Activated T-helper 9 cell treated with anti-CD3 and anti-CD28 coated beads, Interleukin-2, amount 50 U/mL, for 16 hours (primary cell): ENCODE measurements around the gene EIF3B.
"Not testable (repeated sequence)": the region's sequence is repeated elsewhere in the genome, so short reads cannot be mapped to it uniquely, and the experiment has no call there.

ENCODE experiments used
- DNase-seq: peaks from one replicate; pipeline ENCODE4 v3.0.0-alpha.2; 2020; ENCODE audit warnings: low read depth

EIF3B gene

DNA sequence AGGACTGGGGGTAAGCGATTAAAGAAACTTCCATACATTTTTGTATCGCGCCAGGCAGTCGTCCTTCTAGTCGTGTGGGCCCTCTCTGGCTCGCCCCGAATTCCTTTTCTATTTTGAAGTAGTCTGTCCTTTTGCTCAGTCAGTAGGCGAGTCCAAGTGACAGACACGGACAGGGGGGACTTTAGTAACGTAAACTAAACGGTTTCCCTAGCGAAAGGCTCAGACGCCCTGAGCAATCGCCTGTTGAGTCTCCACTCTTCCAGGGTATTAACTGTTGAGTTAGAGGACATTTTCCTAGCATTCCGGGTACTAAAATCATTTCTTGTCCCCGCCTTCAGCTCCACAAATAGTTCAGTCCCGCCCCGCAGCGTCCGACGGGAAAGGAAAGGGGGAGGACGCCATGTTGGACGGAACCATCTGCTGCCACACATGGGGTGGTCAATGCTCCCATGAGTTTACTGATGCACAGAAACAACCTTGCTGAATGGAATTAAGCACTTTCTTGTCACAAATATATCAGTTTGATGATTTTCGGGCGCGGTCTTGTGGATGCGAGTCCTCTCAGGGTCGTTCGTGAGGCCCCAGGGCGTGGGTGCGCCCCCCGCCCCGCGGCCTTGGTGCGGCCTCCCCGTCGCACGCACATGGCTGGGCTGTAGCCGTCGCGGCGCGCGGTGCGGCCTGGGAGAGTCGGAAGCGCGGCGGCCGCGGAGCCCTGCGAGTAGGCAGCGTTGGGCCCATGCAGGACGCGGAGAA is at the start of gene EIF3B:
Gene EIF3B (plus strand): TSS at position 642 of the 753 bp plus-strand sequence. CDS start 95 bp downstream, at position 737.
- peak; percentile 82 for DNase-seq

DNA sequence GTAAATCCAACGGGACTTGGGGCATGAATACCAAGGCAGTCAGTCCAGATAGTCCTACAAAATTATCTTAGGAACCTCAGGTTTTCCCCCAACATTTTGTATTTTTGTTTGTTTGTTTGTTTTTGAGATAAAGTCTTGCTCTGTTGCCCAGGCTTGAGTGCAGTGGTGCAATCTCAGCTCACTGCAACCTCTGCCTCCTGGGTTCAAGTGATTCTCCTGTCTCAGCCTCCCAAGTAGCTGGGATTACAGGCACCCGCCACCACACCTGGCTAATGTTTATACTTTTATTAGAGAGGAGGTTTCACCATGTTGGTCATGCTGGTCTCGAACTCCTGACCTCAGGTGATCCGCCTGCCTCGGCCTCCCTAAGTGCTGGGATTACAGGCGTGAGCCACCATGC is 49.4 kb upstream of the EIF3B start:
- DNase-seq, result not testable (repeated sequence)

DNA sequence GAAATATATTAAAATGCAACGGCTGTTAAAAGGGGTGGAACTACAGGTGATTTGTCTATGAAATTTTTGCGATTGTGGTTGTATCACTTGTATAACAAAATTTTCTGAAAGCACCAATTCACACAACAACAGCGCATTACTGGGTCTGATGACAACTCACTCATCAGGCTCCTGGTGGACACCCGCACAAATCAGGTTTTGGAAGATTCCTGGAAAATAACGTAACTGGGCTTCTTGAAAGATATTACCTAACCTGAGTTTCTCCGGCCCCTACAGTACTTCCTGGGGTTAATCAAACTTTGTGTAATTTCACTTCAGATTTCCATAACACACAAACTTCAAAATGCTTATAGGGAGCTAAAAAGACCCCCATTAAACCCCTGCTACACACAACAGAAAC is 47.9 kb upstream of the EIF3B start:
- DNase-seq, result no peak

DNA sequence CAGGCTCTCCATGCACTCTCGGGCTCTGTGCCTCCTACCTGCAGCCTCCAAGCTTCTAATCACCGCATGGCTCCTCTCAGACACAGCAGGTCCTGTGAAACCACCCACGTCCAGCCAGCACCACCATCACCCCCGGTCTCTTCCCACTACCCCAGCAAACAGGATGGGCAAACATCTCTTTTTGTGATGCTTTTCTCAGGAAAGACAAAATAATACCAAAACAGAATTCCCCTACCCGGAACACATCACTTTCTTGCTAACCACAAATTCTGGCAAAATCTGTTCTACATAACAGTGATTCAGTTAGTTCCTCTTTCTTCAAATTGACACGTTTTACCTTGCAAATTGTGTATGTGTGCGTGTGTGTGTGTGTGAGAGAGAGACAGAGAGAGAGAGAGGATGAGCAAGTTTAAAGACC is 46.9 kb upstream of the EIF3B start:
- DNase-seq, result no peak

DNA sequence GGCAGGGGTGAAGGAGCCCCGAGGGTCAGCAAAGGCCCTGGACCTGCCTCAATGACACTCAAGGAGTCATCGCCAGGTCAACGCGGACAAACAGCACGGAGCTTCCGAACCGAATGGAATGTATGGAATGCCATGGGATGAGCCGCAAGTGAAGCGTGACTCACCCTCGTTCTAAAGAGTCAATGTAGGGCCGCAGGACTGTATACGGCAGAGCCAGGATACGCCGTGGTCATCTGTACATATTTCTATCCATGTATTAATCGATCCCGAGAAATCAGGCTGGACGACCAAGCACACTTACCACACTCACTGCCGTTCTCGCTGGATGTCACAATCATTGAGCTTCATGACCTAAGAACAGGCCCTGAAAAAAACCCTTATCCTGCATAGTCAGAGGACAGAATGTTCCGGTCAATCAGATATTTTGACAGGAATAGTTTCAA is 44.7 kb upstream of the EIF3B start:
- DNase-seq, result no peak

DNA sequence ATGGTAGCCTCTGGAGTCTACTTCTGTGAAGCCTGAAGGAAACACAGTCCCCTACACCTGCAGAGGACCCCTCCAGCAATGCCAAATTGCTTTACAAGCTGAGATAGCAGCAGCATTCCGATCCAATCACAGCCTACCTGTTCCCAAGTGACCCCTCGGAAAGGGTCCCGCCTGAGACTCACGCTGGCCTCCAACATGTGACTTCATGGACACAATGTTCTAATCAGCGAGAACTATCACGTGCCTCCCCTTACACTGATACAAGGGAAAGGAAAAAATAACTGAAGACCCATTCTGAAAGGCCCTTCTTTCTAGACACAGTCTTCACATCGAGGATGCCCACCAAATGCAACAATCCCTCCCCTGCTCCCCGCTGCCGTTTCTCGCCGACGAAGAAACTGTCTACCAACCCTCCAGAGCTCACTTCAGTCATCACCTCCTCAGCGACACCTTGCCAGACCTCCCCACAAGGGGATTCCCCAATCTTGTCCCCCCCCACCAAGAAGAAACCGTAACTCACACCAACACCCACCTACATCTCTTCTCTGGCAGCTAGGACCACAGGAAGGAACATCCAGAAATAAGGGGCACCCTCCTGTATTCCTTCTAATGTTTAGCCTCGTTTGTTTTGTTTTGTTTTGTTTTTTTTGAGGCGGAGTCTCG is 42.2 kb upstream of the EIF3B start:
- DNase-seq, result no peak

DNA sequence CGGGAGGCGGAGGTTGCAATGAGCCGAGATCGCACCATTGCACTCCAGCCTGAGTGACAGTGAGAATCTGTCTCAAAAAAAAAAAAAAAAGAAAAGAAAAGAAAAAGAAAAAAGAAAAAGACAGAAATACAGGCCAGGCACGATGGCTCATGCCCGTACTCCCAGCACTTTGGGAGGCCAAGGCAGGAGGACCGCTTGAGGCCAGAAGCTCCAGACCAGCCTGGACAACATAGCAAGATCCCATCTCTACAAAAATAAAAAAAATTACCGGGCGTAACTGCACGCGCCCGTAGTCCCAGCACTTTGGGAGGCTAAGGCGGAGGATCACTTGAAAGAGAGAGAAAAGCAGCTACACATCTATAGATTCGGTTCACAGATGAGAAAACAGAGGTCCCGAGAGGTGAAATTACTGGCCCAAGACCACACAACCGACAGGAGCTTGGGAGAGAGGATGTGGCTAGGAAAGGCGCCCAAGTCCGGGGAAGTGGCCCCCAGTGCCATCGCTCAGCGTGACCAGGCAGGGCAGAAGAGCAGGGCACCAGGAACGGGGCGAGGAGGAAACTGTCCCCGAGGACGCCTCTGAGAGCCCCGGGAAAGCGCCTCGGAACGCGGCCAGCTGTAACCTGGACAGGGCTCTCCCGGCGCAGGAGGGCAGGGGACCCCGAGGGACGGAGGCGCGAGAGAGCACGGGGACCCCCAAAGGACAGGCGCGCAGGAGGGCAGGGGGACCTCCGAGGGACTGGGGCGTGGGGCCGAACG is 41.0 kb upstream of the EIF3B start:
- DNase-seq, result no peak

DNA sequence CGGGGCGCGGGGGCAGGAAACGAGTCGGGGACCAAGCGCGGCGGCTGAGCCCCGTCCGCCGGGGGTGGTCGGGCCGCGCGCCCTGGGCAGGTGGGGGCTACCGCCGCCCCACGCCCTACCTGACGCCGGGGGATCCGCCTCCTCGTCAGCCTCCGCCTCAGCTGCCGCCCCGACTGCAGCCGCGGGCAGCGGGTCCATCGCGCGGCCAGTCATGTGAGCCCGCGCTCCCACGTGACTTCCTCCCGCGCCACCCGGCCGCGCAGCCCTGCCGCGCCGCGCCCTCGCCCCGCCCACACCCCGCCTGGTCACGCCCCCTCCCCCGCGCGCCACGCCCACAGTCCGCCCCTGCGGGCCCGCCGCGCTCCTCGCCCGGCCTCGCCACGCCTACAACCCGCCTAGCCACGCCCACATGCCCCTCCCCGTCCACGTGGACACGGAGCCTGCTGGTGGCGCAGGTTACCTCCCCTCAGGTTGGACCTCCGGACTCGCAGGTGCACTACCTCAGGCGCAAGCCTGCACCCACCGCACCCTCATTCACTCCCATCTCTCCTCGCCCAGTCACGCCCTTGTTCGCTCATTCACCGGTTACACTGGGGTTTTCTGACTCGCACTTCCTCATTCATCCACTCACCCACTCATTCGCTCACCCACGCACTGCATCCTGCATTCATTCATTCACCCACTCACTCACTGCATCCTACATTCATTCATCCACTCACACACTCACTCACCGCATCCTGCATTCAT is 40.2 kb upstream of the EIF3B start, which contains the start of gene SNX8:
Gene SNX8 (minus strand): TSS at position 233 of the 747 bp plus-strand sequence. CDS start 20 bp downstream, at position 213.
- peak; percentile 92 for DNase-seq

DNA sequence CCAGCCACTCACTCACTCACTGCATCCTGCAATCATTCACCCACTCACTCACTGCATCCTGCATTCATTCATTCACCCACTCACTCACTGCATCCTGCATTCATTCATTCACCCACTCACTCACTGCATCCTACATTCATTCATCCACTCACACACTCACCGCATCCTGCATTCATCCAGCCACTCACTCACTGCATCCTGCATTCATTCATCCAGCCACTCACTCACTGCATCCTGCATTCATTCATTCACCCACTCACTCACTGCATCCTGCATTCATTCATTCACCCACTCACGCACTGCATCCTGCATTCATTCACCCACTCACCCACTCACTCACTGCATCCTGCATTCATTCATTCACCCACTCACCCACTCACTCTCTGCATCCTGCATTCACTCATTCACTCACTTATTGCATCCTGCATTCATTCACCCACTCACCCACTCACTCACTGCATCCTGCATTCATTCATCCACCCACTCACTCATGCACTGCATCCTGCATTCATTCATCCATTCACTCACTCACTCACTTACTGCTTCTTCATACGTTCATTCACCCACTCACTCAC is 39.6 kb upstream of the EIF3B start:
- not testable (repeated sequence) for DNase-seq

DNA sequence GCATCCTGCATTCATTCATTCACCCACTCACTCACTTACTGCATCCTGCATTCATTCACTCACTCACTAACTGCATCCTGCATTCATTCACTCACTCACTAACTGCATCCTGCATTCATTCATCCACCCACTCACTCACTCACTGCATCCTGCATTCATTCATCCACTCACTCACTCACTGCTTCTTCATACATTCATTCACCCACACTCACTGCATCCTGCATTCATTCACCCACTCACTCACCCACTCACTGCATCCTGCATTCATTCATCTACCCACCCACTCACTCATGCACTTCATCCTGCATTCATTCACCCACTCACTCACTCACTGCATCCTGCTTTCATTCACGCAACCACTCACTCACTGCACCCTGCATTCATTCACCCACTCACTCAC is 38.8 kb upstream of the EIF3B start:
- no peak for DNase-seq

DNA sequence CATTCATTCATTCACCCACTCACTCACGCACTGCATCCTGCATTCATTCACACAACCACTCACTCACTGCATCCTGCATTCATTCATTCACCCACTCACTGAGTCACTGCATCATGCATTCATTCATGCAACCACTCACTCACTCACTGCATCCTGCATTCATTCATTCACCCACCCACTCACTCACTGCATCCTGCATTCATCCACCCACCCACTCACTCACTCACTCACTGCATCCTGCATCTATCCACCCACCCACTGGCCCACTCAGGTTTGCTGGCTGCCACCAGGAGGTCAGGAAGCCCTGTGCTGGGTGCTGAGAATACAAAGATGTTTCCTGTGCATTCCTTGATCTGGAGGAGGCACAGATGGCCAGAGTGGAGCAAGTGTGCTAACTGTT is 38.0 kb upstream of the EIF3B start:
- DNase-seq, result no peak

DNA sequence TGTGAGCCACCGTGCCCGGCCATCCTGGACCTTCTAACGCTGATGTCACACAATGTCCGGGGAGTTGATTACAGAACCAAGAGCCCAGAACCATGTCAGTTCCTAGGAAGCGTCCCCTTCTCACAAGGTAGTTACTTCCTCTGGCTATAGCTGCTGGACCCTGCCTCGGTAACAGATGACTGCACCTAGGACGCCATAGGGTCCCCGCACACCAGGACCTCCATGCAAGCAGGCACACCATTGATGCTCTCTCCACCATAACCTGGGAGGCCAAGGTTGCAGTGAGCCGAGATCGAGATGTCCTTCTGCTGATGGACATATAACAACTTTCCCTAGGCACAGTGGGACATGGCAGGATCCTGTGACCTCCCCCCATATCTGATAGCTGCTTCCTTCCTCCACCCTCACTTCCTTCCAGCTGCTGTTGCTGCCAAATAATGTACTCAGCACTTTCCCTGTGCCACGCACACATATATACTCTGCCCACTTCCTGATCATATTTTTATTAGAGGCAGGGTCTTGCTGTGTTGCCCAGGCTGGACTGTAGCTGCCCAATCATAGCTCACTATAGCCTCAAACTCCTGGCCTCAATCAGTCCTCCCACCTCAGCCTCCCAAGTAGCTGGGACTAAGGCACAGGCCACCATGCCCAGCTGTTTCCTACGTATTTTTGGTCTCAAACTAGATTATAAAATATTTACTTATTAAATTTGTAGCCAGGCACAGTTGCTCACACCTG is 36.9 kb upstream of the EIF3B start:
- DNase-seq, result no peak

DNA sequence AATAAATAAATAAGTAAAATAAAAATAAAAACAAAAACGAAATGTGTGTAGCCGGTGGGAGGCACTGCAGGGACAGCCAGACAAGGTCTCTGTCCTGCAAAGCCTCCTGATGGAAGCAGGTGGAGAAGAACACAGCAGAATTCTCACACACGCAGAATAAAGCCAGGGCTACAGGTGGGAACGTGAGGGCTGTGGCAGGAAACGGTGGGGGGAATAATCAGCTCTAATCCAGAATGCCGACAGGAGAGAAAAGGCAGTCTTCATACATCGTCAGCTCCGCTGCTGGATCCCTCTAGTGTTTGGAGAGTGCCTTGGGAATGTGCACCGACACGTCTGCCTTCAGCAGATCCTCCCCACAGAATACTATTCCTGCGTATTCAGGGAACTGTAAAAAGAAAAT is 33.6 kb upstream of the EIF3B start:
- no peak for DNase-seq

DNA sequence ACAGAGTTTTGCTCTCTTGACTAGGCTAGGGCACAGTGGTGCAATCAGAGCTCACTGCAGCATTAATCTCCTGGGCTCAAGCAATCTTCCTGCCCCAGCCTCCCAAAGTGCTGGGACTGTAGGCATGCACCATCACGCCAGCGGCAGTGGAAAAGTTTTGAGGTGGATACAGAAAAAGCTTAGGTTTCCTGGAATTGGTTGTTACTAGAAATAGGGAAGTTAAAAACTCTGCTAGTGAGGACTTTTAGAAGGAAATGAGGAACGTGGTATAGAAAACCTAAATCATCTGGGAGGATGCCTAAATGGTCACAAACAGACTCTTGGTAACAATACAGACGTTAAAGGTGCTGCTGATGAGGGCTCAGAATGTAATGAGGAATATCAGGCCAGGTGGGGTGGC is 29.5 kb upstream of the EIF3B start:
- DNase-seq, result no peak

DNA sequence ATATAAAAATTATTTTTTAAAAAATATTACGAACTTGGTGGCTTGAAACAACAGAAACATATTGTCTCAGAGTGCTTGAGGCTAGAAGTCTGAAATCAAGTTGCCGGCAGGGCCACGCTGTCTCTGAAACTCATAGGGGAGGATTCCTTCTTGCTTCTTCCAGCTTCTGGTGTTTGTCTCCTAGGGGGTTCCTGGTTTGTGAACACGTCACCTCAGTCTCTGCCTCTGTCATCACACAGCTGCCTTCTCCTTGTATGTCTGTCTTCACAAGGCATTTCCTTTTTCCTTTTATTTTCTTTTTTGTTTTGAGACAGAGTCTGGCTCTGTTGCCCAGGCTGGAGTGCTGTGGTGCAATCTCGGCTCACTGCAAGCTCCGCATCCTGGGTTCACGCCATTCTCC is 27.7 kb upstream of the EIF3B start:
- DNase-seq, result no peak

DNA sequence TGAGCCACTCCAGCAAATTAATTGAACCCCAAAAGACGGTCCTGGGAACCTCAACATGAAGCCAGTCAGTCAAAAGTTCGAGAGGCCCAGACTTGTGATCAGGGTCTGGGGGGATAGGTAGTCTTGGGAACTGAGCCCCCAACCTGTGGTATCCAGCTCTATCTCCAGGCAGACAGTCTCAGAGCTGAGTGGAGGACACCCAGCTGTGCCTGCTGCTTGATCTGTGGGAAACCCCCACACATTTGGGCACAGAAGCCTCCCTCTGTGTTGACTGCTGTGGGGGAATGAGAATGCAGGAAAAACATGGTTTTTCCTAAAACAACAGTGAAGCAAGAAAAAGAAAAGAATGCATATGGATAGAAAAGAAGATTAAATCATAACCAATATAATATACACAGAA is 24.1 kb upstream of the EIF3B start:
- DNase-seq, result no peak

DNA sequence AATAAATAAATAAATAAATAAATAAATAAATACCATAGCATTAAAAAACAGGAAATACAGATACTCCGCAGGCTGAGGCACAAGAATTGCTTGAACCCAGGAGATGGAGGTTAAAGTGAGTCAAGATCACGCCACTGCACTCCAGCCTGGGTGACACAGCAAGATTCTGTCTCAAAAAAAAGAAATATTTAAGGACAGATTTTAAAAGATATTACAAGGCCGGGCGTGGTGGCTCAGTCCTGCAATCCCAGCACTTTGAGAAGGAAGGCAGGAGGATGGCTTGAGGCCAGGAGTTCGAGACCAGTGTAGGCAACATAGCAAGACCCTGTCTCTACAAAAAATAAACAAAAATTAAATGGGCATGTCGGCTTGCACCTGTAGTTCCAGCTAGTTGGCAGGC is 22.9 kb upstream of the EIF3B start:
- DNase-seq, result no peak

DNA sequence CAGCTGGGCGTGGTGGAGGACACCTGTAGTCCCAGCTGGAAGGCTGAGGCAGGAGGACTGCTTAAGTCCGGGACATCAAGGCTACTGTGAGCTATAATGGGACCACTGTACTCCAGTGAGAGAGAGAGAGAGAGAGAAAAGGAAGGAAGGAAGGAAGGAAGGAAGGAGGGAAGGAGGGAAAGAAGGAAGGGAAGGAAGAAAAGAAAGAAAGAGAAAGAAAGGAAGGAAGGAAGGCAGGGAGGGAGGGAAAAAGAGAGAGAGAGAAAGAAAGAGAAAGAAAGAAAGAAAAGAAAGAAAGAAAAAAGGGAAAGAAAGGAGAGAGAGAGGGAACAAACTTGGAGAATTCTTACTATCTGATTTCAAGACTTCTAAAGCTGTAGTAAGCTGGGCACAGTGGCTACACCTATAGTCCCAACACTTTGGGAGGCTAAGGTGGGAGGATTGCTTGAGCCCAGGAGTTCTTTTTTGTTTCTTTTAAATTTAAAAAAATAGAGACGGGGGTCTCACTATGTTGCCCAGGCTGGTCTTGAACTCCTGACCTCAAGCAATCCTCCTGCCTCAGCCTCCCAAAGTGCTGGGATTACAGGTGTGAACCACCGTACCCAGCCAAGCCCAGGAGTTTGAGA is 21.9 kb upstream of the EIF3B start:
- not testable (repeated sequence) for DNase-seq

DNA sequence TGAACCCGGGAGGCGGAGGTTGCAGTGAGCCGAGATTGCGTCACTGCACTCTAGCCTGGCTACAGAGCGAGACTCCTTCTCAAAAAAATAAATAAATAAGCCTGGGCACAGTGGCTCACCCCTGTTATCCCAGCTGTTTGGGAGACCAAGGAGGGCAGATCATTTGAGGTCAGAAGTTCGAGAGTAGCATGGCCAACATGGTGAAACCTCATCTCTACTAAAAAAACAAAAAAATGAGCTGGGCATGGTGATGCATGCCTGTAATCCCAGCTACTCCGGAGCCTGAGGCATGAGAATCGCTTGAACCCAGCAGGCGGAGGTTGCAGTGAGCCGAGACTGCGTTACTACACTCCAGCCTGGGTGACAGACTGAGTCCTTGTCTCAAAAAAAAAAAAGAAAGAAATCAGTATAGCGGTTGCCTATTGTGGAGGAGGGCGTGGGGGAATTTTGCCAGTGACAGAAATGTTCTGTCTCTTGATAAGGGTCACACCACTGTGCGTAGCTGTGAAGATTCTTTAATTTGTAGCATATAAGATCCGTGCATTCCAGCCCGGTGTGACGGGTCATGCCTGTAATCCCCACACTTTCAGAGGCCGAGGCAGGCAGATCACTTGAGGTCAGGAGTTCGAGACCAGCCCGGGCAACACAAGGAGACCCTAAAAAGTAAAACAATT is 17.9 kb upstream of the EIF3B start:
- DNase-seq, result no peak
